GM19025 (cell line): ENCODE data around the gene EEA1.

ENCODE experiments used
- ATAC-seq: cut with Tn5 transposase; IDR thresholded peaks from one replicate; pipeline ENCODE4 v1.9.1; 2021; ENCODE audit warnings: mild to moderate bottlenecking, low read depth, moderate library complexity; ENCODE audit not compliant: unreplicated experiment

EEA1 gene

DNA sequence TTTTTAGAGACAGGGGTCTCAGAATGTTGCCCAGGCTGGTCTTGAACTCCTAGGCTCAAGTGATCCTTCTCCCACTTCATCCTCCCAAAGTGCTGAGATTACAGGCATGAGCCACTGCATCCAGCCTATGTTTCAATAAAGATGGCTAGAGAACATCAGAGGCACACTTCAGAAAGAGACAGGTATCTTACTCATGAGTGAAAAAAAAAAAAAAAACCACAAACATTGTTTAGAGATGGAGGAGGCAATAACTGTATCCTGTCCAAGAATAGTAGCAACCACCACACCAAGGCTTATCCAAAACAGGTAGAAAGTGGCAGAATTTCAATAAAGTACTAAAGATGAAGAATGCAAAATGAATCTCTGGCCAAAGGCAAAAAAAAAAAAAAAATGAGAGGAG lies 30.3 kb downstream of the EEA1 start:
- no peak for ATAC-seq

DNA sequence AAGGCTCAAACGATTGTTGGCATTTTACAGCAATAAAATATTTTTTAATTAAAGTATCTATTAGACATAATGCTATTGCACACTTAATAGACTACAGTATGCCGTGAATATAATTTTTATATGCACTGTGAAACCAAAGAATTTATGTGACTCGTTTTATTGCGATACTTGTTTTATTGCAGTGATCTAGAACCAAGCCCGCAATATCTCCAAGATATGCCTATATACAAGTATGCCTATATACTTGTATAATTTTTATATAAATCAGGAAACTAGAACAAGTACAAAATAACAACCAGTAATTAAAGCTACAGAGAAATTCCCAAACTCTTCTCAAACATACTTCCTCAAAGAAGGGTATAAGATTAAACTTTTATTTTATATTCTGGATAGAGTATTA lies 31.3 kb downstream of the EEA1 start:
- no peak for ATAC-seq

DNA sequence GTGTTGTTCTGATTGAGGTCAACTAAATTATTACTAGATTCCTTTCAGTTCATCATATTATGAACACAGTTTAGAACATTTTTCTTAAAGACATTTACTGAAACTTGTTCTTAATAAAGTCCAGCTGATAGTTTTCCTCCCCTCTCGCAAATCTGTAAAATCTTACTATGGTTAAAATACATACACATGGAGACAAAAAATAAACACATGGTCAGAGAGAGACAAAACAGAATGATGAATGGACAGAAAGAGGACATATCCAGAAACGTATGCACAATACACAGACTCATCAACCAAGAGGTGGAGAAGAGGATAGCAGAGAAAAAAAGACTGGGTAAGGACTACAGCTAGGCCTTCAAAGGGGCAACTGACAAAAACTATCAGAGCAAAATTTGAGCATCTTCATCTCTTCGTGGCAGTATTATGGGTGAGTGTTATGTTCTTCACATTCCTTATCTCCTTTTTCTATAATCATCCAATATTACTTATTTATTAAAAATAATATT lies 38.4 kb downstream of the EEA1 start:
- ATAC-seq: no peak

DNA sequence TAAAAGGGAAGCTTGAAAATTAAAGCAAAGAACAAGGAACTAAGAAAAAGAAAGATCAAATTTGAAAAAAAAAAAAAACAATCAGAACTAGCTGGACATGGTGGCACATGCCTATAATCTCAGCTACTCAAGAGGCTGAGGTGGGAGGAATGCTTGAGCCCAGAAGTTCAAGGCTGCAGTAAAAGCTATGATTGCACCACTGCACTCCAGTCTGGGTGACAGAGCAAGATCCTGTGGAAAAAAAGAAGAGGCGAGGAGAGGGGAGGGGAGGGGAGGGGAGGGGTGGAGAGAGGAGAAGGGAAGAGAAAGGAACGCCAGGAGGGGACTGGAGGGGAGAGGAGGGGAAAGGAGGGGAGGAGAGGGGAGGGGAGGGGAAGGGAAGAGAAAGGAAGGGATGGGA lies 43.0 kb downstream of the EEA1 start:
- no peak for ATAC-seq

DNA sequence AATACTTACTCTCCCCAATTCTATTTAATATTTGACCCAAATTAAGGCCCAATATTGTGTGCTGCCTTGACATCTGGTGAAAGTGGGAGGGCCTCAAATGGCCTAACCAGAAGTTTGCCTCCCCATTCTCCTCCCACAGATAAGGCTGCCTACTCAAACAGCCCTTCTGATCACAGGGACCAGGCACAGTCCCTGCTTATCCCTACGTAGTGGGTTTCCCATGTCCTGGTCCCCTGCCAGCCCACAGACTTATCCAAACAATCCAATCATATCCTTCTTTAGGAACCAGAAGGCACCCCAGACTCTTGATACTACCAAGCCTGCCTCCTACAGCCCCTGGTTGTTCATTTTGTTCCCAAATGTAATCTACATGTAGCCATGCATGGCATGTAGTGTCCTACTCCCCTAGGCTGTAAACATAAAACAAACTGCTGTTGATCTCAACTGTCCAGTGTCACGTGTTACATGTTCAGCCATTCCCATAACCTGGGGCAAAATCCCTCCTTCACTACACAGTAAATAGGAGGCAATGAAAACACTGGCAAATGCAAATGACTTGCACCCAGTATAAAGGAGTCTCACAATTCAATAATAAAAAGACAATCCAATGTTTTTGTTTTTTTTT lies 49.3 kb downstream of the EEA1 start:
- ATAC-seq: no peak

DNA sequence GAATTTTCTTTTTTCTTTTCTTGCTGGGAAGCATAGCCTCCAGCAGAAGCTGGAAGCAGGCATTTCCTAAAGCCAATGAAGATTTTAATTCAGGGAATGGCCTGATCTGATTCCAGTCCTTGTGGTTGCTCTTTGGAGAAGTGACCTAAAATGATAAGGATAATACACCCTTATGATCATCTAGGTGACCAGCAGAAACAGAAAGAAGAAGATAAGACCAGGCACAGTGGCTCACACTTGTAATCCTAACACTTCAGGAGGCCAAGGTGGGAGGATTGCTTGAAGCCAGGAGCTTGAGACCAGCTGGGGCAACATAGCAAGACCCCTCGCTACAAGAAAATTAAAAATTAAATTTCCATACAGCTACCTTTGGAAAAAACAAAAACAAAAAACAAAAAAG lies 51.2 kb downstream of the EEA1 start:
- ATAC-seq: no peak

DNA sequence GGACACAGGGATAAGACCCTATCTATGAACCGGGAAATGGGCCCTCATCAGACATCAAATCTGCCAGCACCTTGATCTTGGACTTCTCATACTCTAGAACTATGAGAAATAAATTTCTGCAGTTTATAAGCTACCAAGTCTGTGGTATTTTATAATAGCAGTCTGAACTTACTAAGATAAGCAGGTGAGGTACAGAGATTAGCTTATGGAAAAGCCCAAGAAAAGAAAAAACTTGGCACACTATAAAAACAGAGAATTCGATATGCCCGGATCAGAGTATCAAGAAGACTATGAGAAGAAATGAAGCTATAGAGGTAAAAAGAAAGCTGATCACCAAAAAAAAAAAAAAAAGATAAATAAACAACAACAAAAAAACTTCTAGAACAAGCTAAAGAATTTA lies 52.6 kb downstream of the EEA1 start:
- ATAC-seq: no peak

DNA sequence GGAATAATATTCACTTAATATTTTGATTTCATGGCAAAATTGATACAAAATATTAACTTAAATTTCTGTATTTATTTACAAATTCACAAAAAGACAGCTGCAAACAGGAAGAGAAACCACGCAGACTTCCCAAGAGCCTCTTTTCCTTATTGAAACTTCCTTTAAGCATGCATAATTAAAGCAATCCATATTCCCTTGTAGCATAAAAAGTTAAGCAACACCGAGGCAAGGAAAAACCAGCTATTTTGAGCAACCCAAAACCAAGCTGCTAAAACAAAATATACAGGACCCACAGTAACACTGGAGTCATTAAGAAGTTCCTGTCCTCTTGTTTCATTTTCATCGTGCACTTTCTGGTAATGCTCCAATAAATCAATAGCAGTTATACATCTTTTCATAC lies 58.0 kb downstream of the EEA1 start:
- no peak for ATAC-seq

DNA sequence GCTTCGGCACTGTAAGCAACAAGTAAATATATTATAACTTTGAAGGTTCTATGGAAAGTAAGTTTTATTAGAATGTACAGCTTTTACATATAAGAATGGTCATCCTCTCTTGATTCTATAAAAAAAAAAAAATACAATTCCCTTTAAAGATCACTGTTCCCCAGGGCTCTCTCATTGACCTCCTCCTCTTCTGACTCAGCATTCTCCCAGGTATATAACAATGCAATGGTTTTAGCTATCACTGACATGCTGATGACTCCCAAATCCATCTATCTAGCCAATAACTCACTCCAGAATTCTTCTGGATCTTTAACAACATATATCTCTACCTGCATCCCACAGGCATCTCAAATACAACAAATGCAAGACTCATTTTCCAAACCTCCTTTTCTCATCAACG lies 62.7 kb downstream of the EEA1 start:
- ATAC-seq: no peak

DNA sequence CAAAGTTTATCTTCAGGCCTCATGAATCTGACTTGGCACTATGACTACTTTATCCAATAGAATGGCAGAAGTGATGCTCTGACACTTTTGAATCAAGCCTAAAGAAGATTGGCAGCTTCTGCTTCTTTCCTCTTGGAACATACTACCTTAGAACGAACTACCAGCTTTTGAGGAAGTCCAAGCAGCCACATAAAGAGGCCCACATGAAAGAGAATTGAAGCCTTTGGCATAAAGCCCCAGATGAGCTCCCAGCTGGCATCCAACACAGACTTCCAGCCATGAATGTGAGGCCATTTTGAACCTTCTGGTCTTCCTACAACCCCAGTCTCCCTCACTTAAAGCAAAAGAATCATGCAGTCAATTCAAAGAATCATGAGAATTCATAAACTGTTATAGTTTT lies 65.8 kb downstream of the EEA1 start:
- ATAC-seq: no peak

DNA sequence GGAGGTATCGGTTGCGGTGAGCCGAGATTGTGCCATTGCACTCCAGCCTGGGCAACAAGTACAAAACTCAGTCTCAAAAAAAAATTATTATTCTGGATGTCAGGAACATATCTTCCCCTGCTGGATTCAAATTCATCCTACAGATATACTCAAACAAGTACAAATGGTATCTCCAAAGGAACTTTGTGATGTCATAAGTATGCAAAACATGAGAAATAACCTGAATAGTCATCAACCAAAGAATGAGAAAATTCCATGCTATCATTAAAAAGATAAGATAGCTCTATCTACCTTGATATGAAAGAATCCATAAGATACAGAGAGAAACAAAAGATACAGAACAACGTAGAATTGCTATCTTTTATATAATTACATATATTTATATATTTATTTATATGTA lies 67.7 kb downstream of the EEA1 start:
- no peak for ATAC-seq

DNA sequence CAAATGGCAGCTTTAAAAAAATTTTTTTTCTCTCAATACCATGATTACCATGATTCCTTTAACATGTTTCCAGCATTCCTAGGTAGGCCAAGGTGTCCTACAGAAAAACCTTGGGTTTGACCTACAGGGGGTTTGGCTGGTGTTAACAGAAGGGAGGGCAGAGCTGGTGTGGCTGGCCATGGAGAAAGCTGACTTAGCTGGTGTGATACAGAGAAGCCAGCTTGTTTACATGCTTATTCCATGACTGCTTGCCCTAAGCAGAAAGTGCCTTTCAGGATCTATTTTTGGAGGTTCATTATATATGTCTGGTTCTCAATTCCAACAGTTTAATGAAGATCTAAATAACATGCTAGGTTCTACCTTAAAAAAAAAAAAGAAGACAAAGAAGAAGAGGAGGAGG lies 68.6 kb downstream of the EEA1 start:
- ATAC-seq: no peak

DNA sequence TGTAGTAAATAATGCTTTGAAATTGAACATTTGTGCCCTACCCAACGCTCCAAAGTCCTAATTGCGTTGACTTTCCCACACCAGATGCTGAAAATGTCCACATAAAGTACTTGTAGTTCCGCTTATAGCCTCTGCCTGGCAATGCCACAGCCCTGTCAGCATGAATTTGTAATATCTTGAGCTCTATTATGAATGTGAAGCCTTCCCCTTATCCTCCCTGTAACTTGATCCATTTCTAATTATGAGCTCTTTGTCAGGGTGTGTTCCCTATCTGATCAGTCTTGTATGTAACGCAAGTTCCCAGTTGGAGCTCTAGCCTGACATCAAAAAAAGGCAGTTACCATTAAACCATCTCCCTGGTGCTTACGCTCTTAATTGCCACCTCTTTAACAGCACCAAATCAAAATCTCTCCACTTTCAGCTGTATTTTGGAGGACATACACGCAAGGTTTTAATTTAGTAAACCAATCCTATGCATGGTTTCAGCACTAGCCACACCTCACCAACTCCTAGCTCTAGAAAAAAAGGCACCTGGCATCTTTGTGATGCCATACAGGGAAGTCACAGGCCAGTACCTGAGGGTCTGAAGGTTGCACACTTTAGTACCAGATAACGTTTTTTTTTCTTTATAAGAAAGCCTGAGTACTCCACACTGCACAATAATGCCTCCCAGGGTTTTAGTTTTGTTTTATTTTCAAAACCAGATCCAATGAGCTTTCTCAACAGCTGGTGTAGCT lies 69.3 kb downstream of the EEA1 start:
- ATAC-seq: no peak

DNA sequence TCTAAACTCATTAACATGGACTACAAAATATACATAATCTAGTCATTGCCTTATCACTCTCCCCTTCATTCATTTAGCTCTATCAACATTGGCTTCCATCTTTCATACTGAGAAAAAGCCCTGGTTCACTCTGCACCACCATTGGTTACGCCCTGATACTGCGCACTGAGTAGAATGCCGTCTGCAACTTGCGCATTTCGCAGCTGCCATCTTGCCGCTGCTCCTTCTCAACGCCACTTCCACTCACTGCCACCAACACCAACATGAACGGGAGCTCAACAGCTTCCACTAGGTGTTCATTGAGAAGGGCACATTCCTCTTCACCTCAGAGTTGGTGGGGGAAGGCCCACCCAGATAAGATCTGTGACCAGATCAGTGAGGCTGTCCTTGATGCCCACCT lies 71.3 kb downstream of the EEA1 start:
- no peak for ATAC-seq

DNA sequence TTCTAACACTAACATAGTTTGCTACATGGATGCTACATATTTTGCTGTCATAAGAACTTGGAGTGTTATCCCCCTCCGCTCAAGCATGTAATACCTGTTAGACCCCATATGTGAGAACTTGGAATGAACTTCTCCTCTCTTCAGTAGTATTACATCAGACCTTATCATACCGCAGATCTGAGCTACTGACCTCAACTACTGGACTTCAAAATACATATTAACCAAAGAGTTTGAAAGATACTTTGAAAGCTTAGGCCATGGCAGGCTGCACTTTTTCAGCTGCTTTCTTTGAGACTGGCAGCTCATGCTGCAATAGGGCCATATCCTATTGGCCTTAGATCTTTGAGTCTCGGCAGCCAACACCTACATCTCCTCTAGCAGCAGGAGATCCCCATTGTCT lies 74.8 kb downstream of the EEA1 start:
- ATAC-seq: no peak

DNA sequence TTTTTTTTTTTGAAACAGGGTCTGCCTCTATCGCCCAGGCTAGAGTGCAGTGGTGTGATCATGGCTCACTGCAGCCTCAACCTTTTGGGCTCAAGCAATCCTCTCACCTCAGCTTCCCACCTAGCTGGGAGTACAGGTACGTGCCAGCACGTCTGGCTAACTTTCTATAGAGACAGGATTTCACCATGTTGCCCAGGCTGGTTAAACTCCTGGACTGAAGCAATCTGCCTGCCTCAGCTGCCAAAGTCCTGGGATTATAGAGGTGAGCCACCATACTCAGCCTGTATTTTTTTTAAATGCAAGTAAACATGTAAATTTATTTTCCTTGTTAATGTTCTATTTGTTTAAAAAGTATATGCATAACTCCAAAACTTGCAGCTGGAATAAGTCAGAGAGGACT lies 80.4 kb downstream of the EEA1 start:
- ATAC-seq: no peak

DNA sequence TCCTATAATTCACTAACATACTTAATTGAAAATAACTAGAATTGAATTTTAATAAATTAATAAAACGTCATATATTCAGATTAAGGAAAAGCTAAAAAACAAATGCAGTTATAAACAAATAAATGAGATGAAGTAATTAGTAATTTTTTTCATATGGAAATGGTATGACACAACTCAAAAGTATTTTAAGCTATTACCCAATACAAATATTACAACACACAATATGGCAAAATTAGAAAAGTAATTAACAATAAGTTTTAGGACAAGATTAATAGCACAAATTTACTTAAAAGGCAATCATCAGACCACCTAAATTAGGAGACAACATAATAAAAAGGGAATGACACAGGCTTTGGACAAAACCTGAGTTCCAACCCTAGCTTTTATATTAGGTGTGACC lies 81.7 kb downstream of the EEA1 start:
- no peak for ATAC-seq

DNA sequence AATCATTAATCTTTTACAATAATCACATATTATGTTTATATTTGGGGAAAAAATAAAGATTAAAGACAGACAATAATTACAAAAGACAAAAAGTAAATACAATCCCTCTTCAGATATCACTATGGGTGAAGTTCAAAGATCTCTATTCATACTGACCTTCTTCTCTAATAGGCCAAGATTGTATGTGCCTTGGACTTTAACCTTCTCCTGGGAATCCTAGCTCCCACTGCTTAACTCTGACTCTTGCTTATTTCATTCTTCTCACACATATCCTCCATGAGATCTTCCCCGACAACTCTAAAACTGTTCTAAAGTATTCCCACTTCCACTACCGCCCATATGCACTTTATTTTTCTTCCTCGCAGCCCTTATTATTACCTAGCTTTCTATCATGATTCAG lies 83.8 kb downstream of the EEA1 start:
- no peak for ATAC-seq

DNA sequence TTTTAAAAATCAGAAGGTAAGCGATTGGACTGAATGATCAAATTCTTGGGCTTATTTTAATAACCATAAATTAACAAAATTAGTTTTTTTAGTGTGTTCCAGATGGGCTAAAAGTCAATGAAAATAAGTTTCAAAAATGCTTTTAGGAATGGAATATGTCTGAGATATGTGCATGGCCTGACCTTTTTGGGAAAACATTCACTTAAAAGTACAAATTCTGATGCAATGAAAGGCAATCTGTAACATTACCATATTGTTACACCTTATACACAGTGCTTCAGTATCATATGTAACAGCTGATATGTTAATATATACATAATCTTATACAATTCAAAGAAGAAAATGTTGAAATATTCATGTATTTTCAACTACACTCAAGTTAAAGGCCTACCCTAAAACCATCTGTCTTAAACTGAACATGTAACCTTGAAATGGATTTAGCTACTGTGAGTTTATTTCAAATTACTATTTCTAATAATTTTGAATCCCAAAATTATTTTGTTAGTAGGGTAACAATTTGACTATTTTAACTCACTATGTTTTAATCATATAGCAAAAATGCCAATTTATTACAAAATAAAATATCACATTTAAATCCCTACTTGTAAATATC lies 84.8 kb downstream of the EEA1 start:
- ATAC-seq: no peak

DNA sequence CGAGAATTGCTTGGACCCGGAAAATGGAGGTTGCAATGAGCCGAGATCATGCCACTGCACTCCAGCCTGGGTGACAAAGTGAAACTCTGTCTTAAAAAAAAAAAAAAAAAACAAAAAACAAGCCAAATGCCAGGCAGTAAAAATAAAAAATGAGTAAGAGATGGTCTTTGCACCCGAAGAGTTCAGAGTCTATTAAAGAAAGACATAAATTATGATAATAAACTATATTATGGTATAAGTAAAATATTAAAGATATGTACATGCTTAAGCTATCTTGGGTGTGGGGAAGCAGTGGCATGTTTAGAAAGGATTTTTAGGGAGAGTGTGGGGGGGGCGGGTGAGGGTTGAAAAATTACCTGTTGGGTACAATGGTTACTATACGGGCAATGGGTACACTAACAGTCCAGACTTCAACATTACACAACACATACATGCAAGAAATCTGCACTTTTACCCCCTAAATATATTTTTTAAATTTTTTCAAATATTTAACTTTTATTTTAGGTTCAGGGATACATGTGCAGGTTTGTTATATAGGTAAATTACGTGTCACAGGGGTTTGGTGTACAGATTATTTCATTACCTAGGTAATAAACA lies 99.3 kb downstream of the EEA1 start:
- ATAC-seq: no peak

DNA sequence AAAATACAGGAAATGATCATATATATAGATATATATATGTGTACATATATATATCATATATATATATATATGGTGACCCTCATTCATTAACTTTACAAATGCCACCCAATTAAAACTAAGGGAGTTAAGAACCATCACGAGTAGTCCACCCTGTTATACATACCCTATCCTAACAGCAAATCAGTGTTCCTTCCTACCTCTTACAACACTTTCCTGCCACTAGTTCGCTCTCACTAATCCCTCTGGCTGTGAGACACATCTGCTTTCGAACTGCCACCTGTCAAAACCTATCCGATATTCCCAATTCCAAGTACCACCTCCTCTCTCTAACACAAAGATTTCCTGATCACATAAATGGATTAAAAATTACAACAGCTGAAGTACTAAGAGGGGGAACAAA lies 100.5 kb downstream of the EEA1 start:
- ATAC-seq: no peak
